Ascending aorta (tissue), 2 donors: ENCODE results near the gene BBS7. TPM values are rescaled to one million over a fixed set of nuclear protein-coding genes. Genes with fewer than 3 reads are reported as not detected.

Experiments
- DNase-seq, 2 donors: peaks; one replicate each; pipeline ENCODE4 v3.0.0-alpha.2; 2019; ENCODE audit warnings: low spot score in 2 of 2
- H3K27ac ChIP-seq, 2 donors: fragments of 200-600 bp; sonication (generic); one replicate each; pipeline ENCODE4 v1.5.1; 2016 to 2017; ENCODE audit warnings: mild to moderate bottlenecking in 1 of 2
- H3K27me3 ChIP-seq: fragments of 200-600 bp; sonication (generic); one replicate; pipeline ENCODE4 v1.5.1; 2017
- H3K36me3 ChIP-seq, 2 donors: fragments of 200-600 bp; sonication (generic); one replicate each; pipeline ENCODE4 v1.5.1; 2016
- H3K4me1 ChIP-seq, 2 donors: fragments of 200-600 bp; sonication (generic); one replicate each; pipeline ENCODE4 v1.5.1; 2016 to 2017; ENCODE audit warnings: mild to moderate bottlenecking in 1 of 2
- H3K4me3 ChIP-seq, 2 donors: fragments of 200-600 bp; sonication (generic); one replicate each; pipeline ENCODE4 v1.5.1; 2016 to 2017; ENCODE audit warnings: mild to moderate bottlenecking in 1 of 2
- H3K9me3 ChIP-seq, 2 donors: fragments of 200-600 bp; sonication (generic); one replicate each; pipeline ENCODE4 v1.5.1; 2016
- CTCF ChIP-seq, 3 experiments: fragments of 200-600 bp in 2 of 3; fragments of 450-650 bp in 1 of 3; sonication (generic) in 2 of 3; IDR thresholded peaks; one replicate each; pipeline ENCODE4 v1.5.1; 2016 to 2019; ENCODE audit warnings: antibody characterized with exemption in 3 of 3, mild to moderate bottlenecking in 1 of 3, moderate library complexity in 1 of 3
- intact Hi-C: fragments of 100-400 bp; cut with DNase I; formaldehyde crosslinking; loops from one replicate; pipeline ENCODE4 v1.15.1; 2023
- total RNA-seq: library from RNA; depleted of rRNA; stranded (reverse); fragments of >200 nt; gene quantifications from one replicate; pipeline ENCODE4 v1.1.0, GENCODE V29; 2016

The BBS7 gene
- total RNA-seq, 1 donor from 2014 or later: 5.6 TPM

DNA sequence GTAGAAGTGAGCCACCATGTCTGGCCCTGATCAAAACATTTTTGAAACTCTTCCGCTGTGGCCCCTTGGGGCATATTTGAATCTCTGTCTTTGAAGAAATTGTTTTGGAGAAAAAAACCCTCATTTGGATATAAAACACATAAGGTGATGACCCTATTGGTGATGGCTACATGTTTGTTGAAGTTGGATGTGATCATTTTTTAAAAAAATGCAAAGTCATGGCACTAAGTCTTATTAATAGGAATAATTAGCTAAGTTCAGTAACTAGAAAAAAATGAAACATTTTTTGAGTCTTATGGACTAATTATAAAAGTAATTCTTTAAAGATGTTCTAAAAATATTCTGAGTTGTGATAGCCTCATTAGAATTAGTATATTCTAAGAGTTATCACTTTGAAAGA is 17.9 kb upstream of the BBS7 start:
- no peak for DNase-seq
- no peak for TF ChIP-seq CTCF (IDR thresholded peaks at IDR 0.05)
- no peaks in the 10 kb centered on the region for H3K4me1 ChIP-seq
- no peak overlapping the region for H3K4me3 ChIP-seq
- H3K27ac ChIP-seq: no peak overlapping the region
- H3K36me3 ChIP-seq: no peaks in the 10 kb centered on the region
- H3K27me3 ChIP-seq: no peaks in the 10 kb centered on the region
- no peaks in the 10 kb centered on the region for H3K9me3 ChIP-seq
- intact Hi-C loops: no loop called here

- H3K4me1 ChIP-seq: no peaks in the 10 kb centered on the region
- intact Hi-C loops: no loop called here
- no peaks in the 10 kb centered on the region for H3K9me3 ChIP-seq
- no peak for DNase-seq
- TF ChIP-seq CTCF (IDR thresholded peaks at IDR 0.05): no peak
- H3K27me3 ChIP-seq: no peaks in the 10 kb centered on the region
- no peak overlapping the region for H3K27ac ChIP-seq
- no peaks in the 10 kb centered on the region for H3K36me3 ChIP-seq
- H3K4me3 ChIP-seq: no peak overlapping the region
Observed at GRCh38 chr4:121885115-121885514, 14.8 kb upstream of the BBS7 start.

DNA sequence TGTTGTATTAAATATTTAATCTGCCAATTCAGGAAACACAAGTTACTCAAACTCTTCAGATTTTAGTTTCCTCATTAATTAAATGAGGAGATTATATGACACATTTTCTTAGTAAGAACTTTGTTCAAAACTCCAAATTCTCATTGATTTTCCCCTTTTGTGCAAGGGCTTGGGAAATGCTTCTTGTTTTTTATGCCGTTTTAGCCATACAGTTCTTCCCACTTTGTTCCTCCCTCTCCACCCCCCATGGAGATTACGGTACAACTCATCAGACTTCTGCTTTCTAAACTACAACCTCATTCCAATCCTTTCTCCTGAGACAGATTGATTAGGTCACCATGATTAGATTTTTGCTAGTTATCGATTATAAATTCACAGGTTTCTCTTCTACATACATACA is 10.9 kb upstream of the BBS7 start:
- no peaks in the 10 kb centered on the region for H3K4me1 ChIP-seq
- no peak for DNase-seq
- no peak for TF ChIP-seq CTCF (IDR thresholded peaks at IDR 0.05)
- no peaks in the 10 kb centered on the region for H3K36me3 ChIP-seq
- H3K27me3 ChIP-seq: no peaks in the 10 kb centered on the region
- H3K27ac ChIP-seq: no peak overlapping the region
- H3K4me3 ChIP-seq: no peak overlapping the region
- H3K9me3 ChIP-seq: no peaks in the 10 kb centered on the region
- intact Hi-C loops: no loop called here

GRCh38 chr4:121879135-121879534 is 8.9 kb upstream of the BBS7 start:
- no peaks in the 10 kb centered on the region for H3K4me1 ChIP-seq
- H3K27me3 ChIP-seq: no peaks in the 10 kb centered on the region
- no peak for DNase-seq
- no peak overlapping the region for H3K4me3 ChIP-seq
- TF ChIP-seq CTCF (IDR thresholded peaks at IDR 0.05): no peak
- no peaks in the 10 kb centered on the region for H3K9me3 ChIP-seq
- H3K36me3 ChIP-seq: no peaks in the 10 kb centered on the region
- intact Hi-C loops: no loop called here
- H3K27ac ChIP-seq: no peak overlapping the region

DNA sequence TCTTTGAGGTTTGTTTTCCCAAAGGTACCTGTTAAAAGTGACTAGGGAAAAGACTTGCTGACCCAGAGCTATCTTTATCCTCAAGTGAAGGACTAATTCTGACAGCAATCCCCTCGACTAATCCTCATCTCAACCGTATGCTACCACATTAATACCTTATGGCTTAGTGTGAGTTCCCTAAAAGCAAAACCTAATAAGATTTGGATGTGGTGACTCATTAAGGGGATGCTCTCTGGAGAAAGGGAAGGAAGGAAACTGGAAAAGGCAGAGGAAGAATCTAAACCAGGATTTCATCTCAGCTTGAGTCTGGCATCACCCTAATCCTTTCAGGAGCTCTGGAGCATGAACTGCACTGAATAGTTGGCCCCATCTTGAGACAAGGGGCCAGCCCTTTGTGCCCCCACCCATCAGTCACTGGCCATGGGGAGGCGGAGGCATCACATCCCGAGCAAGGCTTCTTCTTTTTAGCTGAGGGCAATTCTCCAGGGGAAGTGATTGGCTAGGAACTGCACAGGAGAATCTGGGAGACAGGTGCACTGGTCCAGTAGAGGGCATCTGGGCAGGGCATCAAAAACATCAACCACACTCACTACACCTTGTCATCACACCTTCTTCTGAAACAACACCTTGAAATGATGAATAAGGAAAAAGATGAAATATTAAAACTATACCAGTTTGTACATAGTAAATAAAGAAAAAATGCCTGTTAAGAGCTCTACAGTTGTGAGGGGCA is 6.9 kb upstream of the BBS7 start:
- intact Hi-C loops: no loop called here
- Histone ChIP-seq H3K27me3 (no peaks in the 10 kb centered on the region), H3K9me3 (no peaks in the 10 kb centered on the region), H3K36me3 (no peaks in the 10 kb centered on the region), H3K4me1 (no peaks in the 10 kb centered on the region), H3K4me3 (no peak overlapping the region), H3K27ac (no peak overlapping the region)
- no peak for DNase-seq
- TF ChIP-seq CTCF (IDR thresholded peaks at IDR 0.05): no peak

- H3K27me3 ChIP-seq: no peaks in the 10 kb centered on the region
- no peak overlapping the region for H3K4me3 ChIP-seq
- no peak overlapping the region for H3K27ac ChIP-seq
- TF ChIP-seq CTCF (IDR thresholded peaks at IDR 0.05): no peak
- no peak for DNase-seq
- H3K9me3 ChIP-seq: no peaks in the 10 kb centered on the region
- H3K36me3 ChIP-seq: no peaks in the 10 kb centered on the region
- no peaks in the 10 kb centered on the region for H3K4me1 ChIP-seq
- intact Hi-C loops: no loop called here
Observed at GRCh38 chr4:121876070-121876469, 5.8 kb upstream of the BBS7 start.
